ENCODE measurements around the gene FAR2.
"Not testable (repeated sequence)": the region's sequence is repeated elsewhere in the genome, so short reads cannot be mapped to it uniquely, and the experiment has no call there.

Gene FAR2

GRCh38 chr12:29334937-29335336 is 185.9 kb downstream of the FAR2 start:
- no peak for DNase-seq

- DNase-seq, result no peak
Measured at GRCh38 chr12:29337325-29337724, 188.2 kb downstream of the FAR2 start.

GRCh38 chr12:29343022-29343799 is 194.1 kb downstream of the FAR2 start:
- no peak for DNase-seq

- no peak for DNase-seq
Measured at GRCh38 chr12:29346769-29347421, 197.8 kb downstream of the FAR2 start.

GRCh38 chr12:29350080-29350479 is 201.0 kb downstream of the FAR2 start:
- DNase-seq, result peak; percentile 14 to 76

GRCh38 chr12:29354954-29355353 is 205.9 kb downstream of the FAR2 start:
- DNase-seq, result no peak

- no peak for DNase-seq
Measured at GRCh38 chr12:29365091-29365490, 216.0 kb downstream of the FAR2 start.

- DNase-seq, result no peak
Measured at GRCh38 chr12:29374012-29374411, 224.9 kb downstream of the FAR2 start.

GRCh38 chr12:29374913-29375312 is 225.8 kb downstream of the FAR2 start:
- no peak for DNase-seq

- no peak for DNase-seq
Measured at GRCh38 chr12:29376118-29376517, 227.0 kb downstream of the FAR2 start.

GRCh38 chr12:29380536-29381523 is 231.8 kb downstream of the FAR2 start, which contains the start of gene ERGIC2:
Gene ERGIC2 (minus strand): TSS chr12:29381172. CDS start chr12:29371633, 9,539 bp downstream.
- peak; percentile 98 to 99 for DNase-seq

- no peak for DNase-seq
Measured at GRCh38 chr12:29382251-29382650, 233.2 kb downstream of the FAR2 start.

- not testable (repeated sequence) for DNase-seq
Measured at GRCh38 chr12:29385194-29385593, 236.1 kb downstream of the FAR2 start.

Measured in NCI-H446 (cell line).